H9 (cell line): ENCODE data around the gene LRP1. TPM values are rescaled to one million over a fixed set of nuclear protein-coding genes. Genes with fewer than 3 reads are reported as not detected.

Source experiments
- DNase-seq: peaks from one replicate; pipeline ENCODE4 v3.0.0-alpha.2; 2017
- H2AFZ ChIP-seq: one replicate; pipeline ENCODE4 v1.6.1; 2013; ENCODE audit warnings: mild to moderate bottlenecking, low read length, control low read depth, moderate library complexity
- H2AK5ac ChIP-seq: 2 replicates; pipeline ENCODE4 v1.6.1; 2013; ENCODE audit warnings: low read length, control low read depth, mixed read lengths; ENCODE audit not compliant: insufficient read length
- H2BK120ac ChIP-seq: one replicate; pipeline ENCODE4 v1.6.1; 2013; ENCODE audit warnings: low read depth, mild to moderate bottlenecking, low read length, control low read depth, inconsistent platforms; ENCODE audit not compliant: poor library complexity, severe bottlenecking
- H2BK12ac ChIP-seq: 2 replicates; pipeline ENCODE4 v1.6.1; 2013; ENCODE audit warnings: low read length, control low read depth, mixed read lengths, low read depth; ENCODE audit not compliant: insufficient read length
- H2BK15ac ChIP-seq: 2 replicates; pipeline ENCODE4 v1.6.1; 2013; ENCODE audit warnings: low read depth, low read length, control low read depth
- H2BK20ac ChIP-seq: one replicate; pipeline ENCODE4 v1.6.1; 2013; ENCODE audit warnings: low read depth, mild to moderate bottlenecking, low read length, control low read depth, inconsistent platforms; ENCODE audit not compliant: poor library complexity, severe bottlenecking
- H2BK5ac ChIP-seq: 2 replicates; pipeline ENCODE4 v1.6.1; 2013; ENCODE audit warnings: low read length, control low read depth, mixed read lengths; ENCODE audit not compliant: insufficient read length
- H3K14ac ChIP-seq: 2 replicates; pipeline ENCODE4 v1.6.1; 2013; ENCODE audit warnings: low read length, control low read depth; ENCODE audit not compliant: insufficient read depth
- H3K18ac ChIP-seq: 2 replicates; pipeline ENCODE4 v1.6.1; 2013; ENCODE audit warnings: low read depth, mild to moderate bottlenecking, mixed read lengths, low read length, control low read depth; ENCODE audit not compliant: insufficient read length
- H3K23ac ChIP-seq: 2 replicates; pipeline ENCODE4 v1.6.1; 2013; ENCODE audit warnings: low read length, control low read depth, mixed read lengths, low read depth; ENCODE audit not compliant: insufficient read length
- H3K23me2 ChIP-seq: 2 replicates; pipeline ENCODE4 v1.6.1; 2013; ENCODE audit warnings: low read depth, mild to moderate bottlenecking, mixed read lengths, low read length, control low read depth; ENCODE audit not compliant: insufficient read length, poor library complexity, severe bottlenecking
- H3K27ac ChIP-seq: 2 replicates; pipeline ENCODE4 v1.5.1; 2013; ENCODE audit warnings: low read length, control low read depth, mixed read lengths, low read depth; ENCODE audit not compliant: insufficient read length
- H3K27me3 ChIP-seq: 2 replicates; pipeline ENCODE4 v1.6.1; 2013; ENCODE audit warnings: low read length, control low read depth, inconsistent platforms; ENCODE audit not compliant: insufficient read depth
- H3K4ac ChIP-seq: 2 replicates; pipeline ENCODE4 v1.6.1; 2013; ENCODE audit warnings: low read depth, mild to moderate bottlenecking, control low read depth, inconsistent platforms, low read length, moderate library complexity
- H3K4me1 ChIP-seq: 2 replicates; pipeline ENCODE4 v1.6.1; 2013; ENCODE audit warnings: low read length, control low read depth, inconsistent platforms; ENCODE audit not compliant: insufficient read depth
- H3K4me2 ChIP-seq: 2 replicates; pipeline ENCODE4 v1.6.1; 2013; ENCODE audit warnings: low read length, control low read depth, mixed read lengths; ENCODE audit not compliant: insufficient read length, insufficient read depth
- H3K56ac ChIP-seq: 2 replicates; pipeline ENCODE4 v1.6.1; 2013; ENCODE audit warnings: low read depth, mild to moderate bottlenecking, mixed read lengths, low read length, control low read depth; ENCODE audit not compliant: insufficient read length
- H3K79me1 ChIP-seq: 2 replicates; pipeline ENCODE4 v1.6.1; 2013; ENCODE audit warnings: low read depth, mild to moderate bottlenecking, moderate library complexity, low read length, control low read depth, inconsistent platforms; ENCODE audit not compliant: insufficient read depth, poor library complexity, severe bottlenecking
- H3K79me2 ChIP-seq: 2 replicates; pipeline ENCODE4 v1.6.1; 2013; ENCODE audit warnings: low read length, control low read depth, inconsistent platforms; ENCODE audit not compliant: insufficient read depth
- H3K9ac ChIP-seq: 2 replicates; pipeline ENCODE4 v1.6.1; 2013; ENCODE audit warnings: low read length, control low read depth, mixed read lengths; ENCODE audit not compliant: insufficient read length; ENCODE audit errors: extremely low read depth
- H3K9me3 ChIP-seq: one replicate; pipeline ENCODE4 v1.6.1; 2013; ENCODE audit warnings: low read depth, low read length, inconsistent platforms; ENCODE audit not compliant: control insufficient read depth
- H3T11ph ChIP-seq: one replicate; pipeline ENCODE4 v1.6.1; 2013; ENCODE audit warnings: mild to moderate bottlenecking, low read length, control low read depth, inconsistent platforms
- H4K20me1 ChIP-seq: one replicate; pipeline ENCODE4 v1.6.1; 2013; ENCODE audit not compliant: control insufficient read depth, insufficient read length, insufficient read depth
- H4K5ac ChIP-seq: 2 replicates; pipeline ENCODE4 v1.6.1; 2013; ENCODE audit warnings: low read depth, mild to moderate bottlenecking, mixed read lengths, low read length, control low read depth; ENCODE audit not compliant: insufficient read length
- H4K8ac ChIP-seq: replicated peaks from 2 replicates; pipeline ENCODE4 v1.6.1; 2013; ENCODE audit warnings: low read length, control low read depth, mixed read lengths, low read depth; ENCODE audit not compliant: insufficient read length
- H4K91ac ChIP-seq: 2 replicates; pipeline ENCODE4 v1.6.1; 2013; ENCODE audit warnings: low read depth, mild to moderate bottlenecking, moderate library complexity, mixed read lengths, low read length, control low read depth; ENCODE audit not compliant: insufficient read length
- H3K27ac Mint-ChIP-seq, 3 experiments: 2 replicates in 2 of 3; 3 replicates in 1 of 3; pipeline ENCODE4 v1.8.0; 2020 to 2021; ENCODE audit warnings: mixed read lengths in 3 of 3, mild to moderate bottlenecking in 1 of 3, moderate library complexity in 1 of 3
- H3K27me3 Mint-ChIP-seq: 2 replicates; pipeline ENCODE4 v1.8.0; 2021; ENCODE audit warnings: low read depth, mild to moderate bottlenecking, moderate library complexity, mixed read lengths
- H3K36me3 Mint-ChIP-seq, 3 experiments: 2 replicates in 2 of 3; 3 replicates in 1 of 3; pipeline ENCODE4 v1.8.0; 2020 to 2021; ENCODE audit warnings: low read depth in 3 of 3, mixed read lengths in 3 of 3; ENCODE audit not compliant: insufficient read depth in 1 of 3
- H3K4me1 Mint-ChIP-seq, 2 experiments: 2 replicates each; pipeline ENCODE4 v1.8.0; 2020; ENCODE audit warnings: mixed read lengths in 2 of 2
- H3K4me3 Mint-ChIP-seq, 2 experiments: 2 replicates in 1 of 2; 3 replicates in 1 of 2; pipeline ENCODE4 v1.8.0; 2020 to 2021; ENCODE audit warnings: mild to moderate bottlenecking in 2 of 2, mixed read lengths in 2 of 2, moderate library complexity in 1 of 2
- H3K9me3 Mint-ChIP-seq, 2 experiments: 2 replicates in 1 of 2; 3 replicates in 1 of 2; pipeline ENCODE4 v1.8.0; 2020; ENCODE audit warnings: mild to moderate bottlenecking in 2 of 2, mixed read lengths in 2 of 2, moderate library complexity in 1 of 2
- WGBS: extraction: QIAGEN DNeasy Blood & Tissue Kit; methylation state at CpG from one replicate; pipeline ENCODE4 v1.1.7; 2013; ENCODE audit warnings: missing lambda C conversion rate, low lambda C conversion rate, mixed read lengths; ENCODE audit not compliant: insufficient read length; ENCODE audit errors: extremely low coverage; 5-methylcytosine and 5-hydroxymethylcytosine counted together
- total RNA-seq: library from RNA; stranded (reverse); gene quantifications from 2 replicates; pipeline ENCODE4 v1.2.1, GENCODE V29; 2021
- TF ChIP-seq, protein P1 (sequence below): fragments of 200-600 bp; sonication (generic); conservative IDR thresholded peaks from 3 replicates; pipeline ENCODE4 v1.8.0; 2021; ENCODE audit warnings: antibody characterized with exemption, mild to moderate bottlenecking

The LRP1 gene
- total RNA-seq, 1 experiment from 2014 or later, result 115 TPM

DNA sequence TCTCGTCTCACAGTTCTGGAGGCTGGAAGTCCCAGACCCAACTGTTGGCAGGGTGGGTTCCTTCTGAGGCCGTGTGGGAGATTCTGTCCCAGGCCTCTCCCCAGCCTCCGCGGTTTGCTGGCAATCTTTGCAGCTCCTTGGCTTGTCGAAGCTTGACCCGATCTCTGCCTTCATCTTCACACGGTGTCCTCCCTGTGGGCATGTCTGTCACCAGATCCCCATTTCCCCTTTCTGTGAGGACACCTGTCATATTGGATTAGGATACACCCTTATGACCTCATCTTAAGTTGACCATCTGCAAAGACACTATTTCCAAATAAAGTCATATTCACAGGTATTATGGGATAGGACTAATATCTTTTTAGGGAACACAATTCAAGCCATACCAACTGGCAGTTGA is 41.7 kb downstream of the LRP1 start:
- no peak overlapping the region for H2AFZ ChIP-seq
- H3K27ac ChIP-seq, result no peak overlapping the region
- H3K36me3 Mint-ChIP-seq, result peaks cover 42 to 90% (median 84%) of the 10 kb centered on the region in 3 experiments; a peak in 6 of 7 replicates
- no peaks in the 10 kb centered on the region for H4K20me1 ChIP-seq
- H3K4me1 Mint-ChIP-seq, result peaks cover 0 to 9% of the 10 kb centered on the region in 2 experiments; a peak in 2 of 4 replicates
- no peak overlapping the region for H2BK15ac ChIP-seq
- H3K18ac ChIP-seq, result no peak overlapping the region
- H3K79me1 ChIP-seq, result no peaks in the 10 kb centered on the region
- H3K9ac ChIP-seq, result no peak overlapping the region
- H3K27ac Mint-ChIP-seq, result peak overlapping the region in 2 of 3 experiments; percentile 16 to 41; a peak in 2 of 7 replicates
- DNase-seq, result no peak
- no peaks in the 10 kb centered on the region for H3K9me3 ChIP-seq
- WGBS, result no CpG with 5 or more reads among the region's 7 CpGs
- no peak overlapping the region for H2AK5ac ChIP-seq
- H3K27me3 Mint-ChIP-seq, result no peaks in the 10 kb centered on the region
- H3K27me3 ChIP-seq, result no peaks in the 10 kb centered on the region
- H3K4me2 ChIP-seq, result no peak overlapping the region
- no peak overlapping the region for H2BK20ac ChIP-seq
- TF ChIP-seq, protein P1, sequence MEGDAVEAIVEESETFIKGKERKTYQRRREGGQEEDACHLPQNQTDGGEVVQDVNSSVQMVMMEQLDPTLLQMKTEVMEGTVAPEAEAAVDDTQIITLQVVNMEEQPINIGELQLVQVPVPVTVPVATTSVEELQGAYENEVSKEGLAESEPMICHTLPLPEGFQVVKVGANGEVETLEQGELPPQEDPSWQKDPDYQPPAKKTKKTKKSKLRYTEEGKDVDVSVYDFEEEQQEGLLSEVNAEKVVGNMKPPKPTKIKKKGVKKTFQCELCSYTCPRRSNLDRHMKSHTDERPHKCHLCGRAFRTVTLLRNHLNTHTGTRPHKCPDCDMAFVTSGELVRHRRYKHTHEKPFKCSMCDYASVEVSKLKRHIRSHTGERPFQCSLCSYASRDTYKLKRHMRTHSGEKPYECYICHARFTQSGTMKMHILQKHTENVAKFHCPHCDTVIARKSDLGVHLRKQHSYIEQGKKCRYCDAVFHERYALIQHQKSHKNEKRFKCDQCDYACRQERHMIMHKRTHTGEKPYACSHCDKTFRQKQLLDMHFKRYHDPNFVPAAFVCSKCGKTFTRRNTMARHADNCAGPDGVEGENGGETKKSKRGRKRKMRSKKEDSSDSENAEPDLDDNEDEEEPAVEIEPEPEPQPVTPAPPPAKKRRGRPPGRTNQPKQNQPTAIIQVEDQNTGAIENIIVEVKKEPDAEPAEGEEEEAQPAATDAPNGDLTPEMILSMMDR, result no peak
- H3K14ac ChIP-seq, result no peak overlapping the region
- no peak overlapping the region for H4K91ac ChIP-seq
- H3K79me2 ChIP-seq, result no peaks in the 10 kb centered on the region
- H3K9me3 Mint-ChIP-seq, result no peaks in the 10 kb centered on the region
- H2BK5ac ChIP-seq, result no peak overlapping the region
- no peak overlapping the region; a peak in 1 of 5 replicates for H3K4me3 Mint-ChIP-seq
- H4K8ac ChIP-seq, result no peak overlapping the region
- no peak overlapping the region for H3T11ph ChIP-seq
- H3K23ac ChIP-seq, result no peak overlapping the region
- H3K4ac ChIP-seq, result no peak overlapping the region
- H3K4me1 ChIP-seq, result no peaks in the 10 kb centered on the region
- H2BK12ac ChIP-seq, result no peak overlapping the region
- H3K56ac ChIP-seq, result no peak overlapping the region
- no peaks in the 10 kb centered on the region for H3K23me2 ChIP-seq
- H2BK120ac ChIP-seq, result no peak overlapping the region
- no peak overlapping the region for H4K5ac ChIP-seq
